ENCODE results near the gene KMT2E.
A peak's percentile ranks its signal among the peaks of the same experiment; 100 is the strongest.

Gene KMT2E

GRCh38 chr7:105019269-105019668, 5.3 kb downstream of the KMT2E start:
- H3K9me2 ChIP-seq (ENCODE audit: low read depth, low read length): no peaks in the 10 kb centered on the region
- no peaks in the 10 kb centered on the region for H3K27me3 ChIP-seq (ENCODE audit: insufficient read depth, low read length)
- TF ChIP-seq CTCF (IDR thresholded peaks at IDR 0.05; ENCODE audit: low read length) (no peak), EZH2 (IDR thresholded peaks at IDR 0.05; ENCODE audit: borderline replicate concordance, low read length) (no peak)
- peaks cover 7% of the 10 kb centered on the region; the same call in 1 of the 2 replicates for H4K20me1 ChIP-seq (ENCODE audit: insufficient read depth, low read length)
- peaks cover 100% of the 10 kb centered on the region for H3K79me2 ChIP-seq (ENCODE audit: insufficient read depth, low read length)
- H3K27ac ChIP-seq (ENCODE audit: low read depth, low read length, poor library complexity, severe bottlenecking): peak overlapping the region; percentile 63
- peak overlapping the region; percentile 47 for H3K9ac ChIP-seq (ENCODE audit: low read length)
- H2AFZ ChIP-seq (ENCODE audit: low read length): no peak overlapping the region
- H3K4me2 ChIP-seq (ENCODE audit: low read length): peak overlapping the region; percentile 86
- 0 out of 2 replicates have a peak, but pooled peaks cover 2% of the 10 kb centered on the region for H3F3A ChIP-seq (ENCODE audit: insufficient read depth, low read length)
- H3K9me3 ChIP-seq (ENCODE audit: low read length): no peaks in the 10 kb centered on the region
- H3K36me3 ChIP-seq (ENCODE audit: insufficient read depth, low read length): peaks cover 12% of the 10 kb centered on the region; the same call in 1 of the 2 replicates
- H3K4me3 ChIP-seq (ENCODE audit: low read depth, low read length, poor library complexity, severe bottlenecking): peak overlapping the region; percentile 44
- peaks cover 78% of the 10 kb centered on the region for H3K4me1 ChIP-seq (ENCODE audit: insufficient read depth, low read length, severe bottlenecking)

- H3K27ac ChIP-seq (ENCODE audit: low read depth, low read length, poor library complexity, severe bottlenecking): peak overlapping the region; percentile 63
- no peaks in the 10 kb centered on the region for H3K9me3 ChIP-seq (ENCODE audit: low read length)
- H3K36me3 ChIP-seq (ENCODE audit: insufficient read depth, low read length): peaks cover 7% of the 10 kb centered on the region; the same call in 1 of the 2 replicates
- H3K4me1 ChIP-seq (ENCODE audit: insufficient read depth, low read length, severe bottlenecking): peaks cover 95% of the 10 kb centered on the region
- TF ChIP-seq CTCF (IDR thresholded peaks at IDR 0.05; ENCODE audit: low read length): no peak
- no peak for TF ChIP-seq EZH2 (IDR thresholded peaks at IDR 0.05; ENCODE audit: borderline replicate concordance, low read length)
- H3K9ac ChIP-seq (ENCODE audit: low read length): peak overlapping the region; percentile 4; the same call in 1 of the 2 replicates
- H3F3A ChIP-seq (ENCODE audit: insufficient read depth, low read length): 0 out of 2 replicates have a peak, but pooled peaks cover 4% of the 10 kb centered on the region
- H3K27me3 ChIP-seq (ENCODE audit: insufficient read depth, low read length): no peaks in the 10 kb centered on the region
- H3K9me2 ChIP-seq (ENCODE audit: low read depth, low read length): no peaks in the 10 kb centered on the region
- H4K20me1 ChIP-seq (ENCODE audit: insufficient read depth, low read length): peaks cover 12% of the 10 kb centered on the region; the same call in 1 of the 2 replicates
- no peak overlapping the region for H2AFZ ChIP-seq (ENCODE audit: low read length)
- H3K4me3 ChIP-seq (ENCODE audit: low read depth, low read length, poor library complexity, severe bottlenecking): peak overlapping the region; percentile 44
- peak overlapping the region; percentile 86 for H3K4me2 ChIP-seq (ENCODE audit: low read length)
- peaks cover 100% of the 10 kb centered on the region for H3K79me2 ChIP-seq (ENCODE audit: insufficient read depth, low read length)
Observed at GRCh38 chr7:105020926-105021325, 6.9 kb downstream of the KMT2E start.

GRCh38 chr7:105021352-105021751, 7.3 kb downstream of the KMT2E start:
- H3K4me1 ChIP-seq (ENCODE audit: insufficient read depth, low read length, severe bottlenecking): peaks cover 98% of the 10 kb centered on the region
- no peaks in the 10 kb centered on the region for H3K9me3 ChIP-seq (ENCODE audit: low read length)
- peaks cover 12% of the 10 kb centered on the region; the same call in 1 of the 2 replicates for H4K20me1 ChIP-seq (ENCODE audit: insufficient read depth, low read length)
- peaks cover 100% of the 10 kb centered on the region for H3K79me2 ChIP-seq (ENCODE audit: insufficient read depth, low read length)
- peak overlapping the region; percentile 4; the same call in 1 of the 2 replicates for H3K9ac ChIP-seq (ENCODE audit: low read length)
- H3K27me3 ChIP-seq (ENCODE audit: insufficient read depth, low read length): no peaks in the 10 kb centered on the region
- H3K27ac ChIP-seq (ENCODE audit: low read depth, low read length, poor library complexity, severe bottlenecking): peak overlapping the region; percentile 63
- H3K4me2 ChIP-seq (ENCODE audit: low read length): peak overlapping the region; percentile 86
- H3K36me3 ChIP-seq (ENCODE audit: insufficient read depth, low read length): peaks cover 7% of the 10 kb centered on the region; the same call in 1 of the 2 replicates
- no peak overlapping the region for H2AFZ ChIP-seq (ENCODE audit: low read length)
- TF ChIP-seq EZH2 (IDR thresholded peaks at IDR 0.05; ENCODE audit: borderline replicate concordance, low read length): no peak
- TF ChIP-seq CTCF (IDR thresholded peaks at IDR 0.05; ENCODE audit: low read length): no peak
- H3K9me2 ChIP-seq (ENCODE audit: low read depth, low read length): no peaks in the 10 kb centered on the region
- H3F3A ChIP-seq (ENCODE audit: insufficient read depth, low read length): 0 out of 2 replicates have a peak, but pooled peaks cover 4% of the 10 kb centered on the region
- peak overlapping the region; percentile 44 for H3K4me3 ChIP-seq (ENCODE audit: low read depth, low read length, poor library complexity, severe bottlenecking)
